Epithelial cell of prostate (primary cell): ENCODE data around the gene METTL8.

ENCODE experiments used
- DNase-seq: peaks from one replicate; pipeline ENCODE4 v3.0.0-alpha.2; 2011; ENCODE audit warnings: low read depth, low spot score
- H3K27ac ChIP-seq: fragments of 450-650 bp; 2 replicates; pipeline ENCODE4 v1.5.1; 2017; ENCODE audit warnings: mild to moderate bottlenecking

The METTL8 gene

GRCh38 chr2:171433763-171434012, at the start of gene METTL8:
TSS of gene METTL8 (minus strand) at chr2:171433990. CDS start at chr2:171392185, 41,805 bp downstream.
- DNase-seq, result no peak
- H3K27ac ChIP-seq, result peak within 1 kb of the TSS; percentile 98

- no peak for DNase-seq
- no peak overlapping the region for H3K27ac ChIP-seq
Observed at GRCh38 chr2:171482877-171483276, 49.1 kb upstream of the METTL8 start.

- DNase-seq, result no peak
Observed at GRCh38 chr2:171482308-171482707, 48.5 kb upstream of the METTL8 start.

GRCh38 chr2:171480908-171481307, 47.1 kb upstream of the METTL8 start:
- H3K27ac ChIP-seq, result no peak overlapping the region
- DNase-seq, result no peak

More at GRCh38 chr2:171482308-171482707, 48.5 kb upstream of the METTL8 start:
- no peak overlapping the region for H3K27ac ChIP-seq

GRCh38 chr2:171479154-171479814, 45.5 kb upstream of the METTL8 start:
- DNase-seq, result no peak
- H3K27ac ChIP-seq, result no peak overlapping the region

GRCh38 chr2:171478345-171478744, 44.6 kb upstream of the METTL8 start:
- H3K27ac ChIP-seq, result no peak overlapping the region
- no peak for DNase-seq

GRCh38 chr2:171475979-171476378, 42.2 kb upstream of the METTL8 start:
- no peak for DNase-seq

GRCh38 chr2:171470129-171470528, 36.3 kb upstream of the METTL8 start:
- DNase-seq, result no peak
- no peak overlapping the region for H3K27ac ChIP-seq

More at GRCh38 chr2:171475979-171476378, 42.2 kb upstream of the METTL8 start:
- no peak overlapping the region for H3K27ac ChIP-seq

GRCh38 chr2:171469176-171469575, 35.4 kb upstream of the METTL8 start:
- no peak for DNase-seq

GRCh38 chr2:171460537-171460936, 26.7 kb upstream of the METTL8 start:
- no peak overlapping the region for H3K27ac ChIP-seq
- DNase-seq, result no peak

More at GRCh38 chr2:171469176-171469575, 35.4 kb upstream of the METTL8 start:
- no peak overlapping the region for H3K27ac ChIP-seq

GRCh38 chr2:171459498-171459897, 25.7 kb upstream of the METTL8 start:
- DNase-seq, result no peak
- no peak overlapping the region for H3K27ac ChIP-seq

GRCh38 chr2:171452773-171453172, 19.0 kb upstream of the METTL8 start:
- no peak overlapping the region for H3K27ac ChIP-seq
- DNase-seq, result no peak

- DNase-seq, result no peak
- H3K27ac ChIP-seq, result no peak overlapping the region
Observed at GRCh38 chr2:171451074-171451473, 17.3 kb upstream of the METTL8 start.

- no peak overlapping the region for H3K27ac ChIP-seq
- DNase-seq, result no peak
Observed at GRCh38 chr2:171447675-171448074, 13.9 kb upstream of the METTL8 start.

- DNase-seq, result no peak
- no peak overlapping the region for H3K27ac ChIP-seq
Observed at GRCh38 chr2:171441470-171441869, 7.7 kb upstream of the METTL8 start.

GRCh38 chr2:171436307-171436706, 2.5 kb upstream of the METTL8 start:
- peak; percentile 54 for DNase-seq
- peak overlapping the region; percentile 98 for H3K27ac ChIP-seq

GRCh38 chr2:171434013-171434989, 511 bp upstream of the METTL8 start, which contains the start of gene DCAF17:
TSS of gene DCAF17 (plus strand) at chr2:171434226. CDS start at chr2:171434578, 352 bp downstream.
- DNase-seq, result peak; percentile 89
- H3K27ac ChIP-seq, result peak within 1 kb of the TSS; percentile 98

GRCh38 chr2:171432969-171433762, 624 bp downstream of the METTL8 start:
- H3K27ac ChIP-seq, result peak overlapping the region; percentile 98
- DNase-seq, result peak; percentile 73

- DNase-seq, result no peak
- H3K27ac ChIP-seq, result peak overlapping the region; percentile 98
Observed at GRCh38 chr2:171432206-171432968, 1.4 kb downstream of the METTL8 start.

- H3K27ac ChIP-seq, result no peak overlapping the region
Observed at GRCh38 chr2:171431677-171432167, 2.1 kb downstream of the METTL8 start.

More at GRCh38 chr2:171431677-171432167, 2.1 kb downstream of the METTL8 start:
- DNase-seq, result no peak
